SH-SY5Y (cell line): ENCODE results near the gene CAMTA1.

Experiments
- GATA2 ChIP-seq: IDR thresholded peaks from 2 replicates; pipeline ENCODE4 v1.6.1; 2011; ENCODE audit warnings: mild to moderate bottlenecking, low read depth, low read length
- GATA3 ChIP-seq: IDR thresholded peaks from 2 replicates; pipeline ENCODE4 v1.6.1; 2011; ENCODE audit warnings: low read depth, mild to moderate bottlenecking, low read length, moderate library complexity

GRCh38 chr1:7389906-7390603 lies 604.8 kb downstream of the CAMTA1 start:
- no peak for TF ChIP-seq GATA2
- TF ChIP-seq GATA3 = no peak
